ENCODE data around the gene FOXC2. TPM values are rescaled to one million over a fixed set of nuclear protein-coding genes. Genes with fewer than 3 reads are reported as not detected.

The FOXC2 gene
- total and polyA plus RNA-seq, 2 of the 13 experiments (the other 11 are each of a cell fraction or from before 2014, with no cell fraction given): not detected

DNA sequence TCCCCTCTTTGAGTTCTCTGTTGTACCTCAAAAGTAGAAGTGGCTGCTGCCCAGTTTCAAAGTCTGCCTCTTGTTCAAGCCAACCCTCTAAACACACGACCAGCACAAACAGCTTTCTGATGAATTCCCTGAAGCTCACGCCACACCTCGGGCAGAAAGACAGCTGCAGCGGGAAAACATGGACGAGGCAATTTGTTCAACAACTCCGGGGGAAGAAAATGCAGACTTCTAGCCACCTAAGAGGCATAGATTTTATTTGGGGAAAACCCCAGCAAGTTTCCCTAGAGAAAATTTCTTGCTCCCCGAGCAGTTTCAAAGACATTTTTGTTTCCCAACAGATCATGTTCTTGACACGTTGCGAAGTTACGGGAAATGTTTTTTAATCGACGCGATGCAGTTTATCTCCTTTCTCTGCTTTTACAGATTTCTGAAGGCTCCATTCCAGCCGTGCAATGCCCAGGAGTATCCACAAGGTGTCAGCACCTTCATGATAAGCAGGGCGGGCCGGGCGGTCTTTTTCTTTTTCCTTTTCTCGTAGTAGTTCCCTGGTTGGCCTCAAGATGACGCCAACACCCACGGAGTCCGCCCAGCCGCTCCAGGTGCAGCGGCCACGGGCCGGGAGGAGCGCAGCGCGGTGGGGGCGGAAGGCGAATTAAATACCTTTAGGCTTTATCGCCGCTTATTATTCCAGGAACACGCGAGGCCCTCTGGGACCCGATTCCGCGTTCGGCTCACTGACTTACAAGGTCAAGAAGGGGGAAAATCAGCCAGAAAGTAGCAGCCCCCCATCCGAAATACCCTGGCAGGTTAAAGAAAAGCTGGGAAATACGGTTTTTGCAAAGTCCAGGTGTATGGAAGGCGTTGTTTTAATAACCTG lies 2.9 kb upstream of the FOXC2 start (continued):
- TF ChIP-seq, protein P1, sequence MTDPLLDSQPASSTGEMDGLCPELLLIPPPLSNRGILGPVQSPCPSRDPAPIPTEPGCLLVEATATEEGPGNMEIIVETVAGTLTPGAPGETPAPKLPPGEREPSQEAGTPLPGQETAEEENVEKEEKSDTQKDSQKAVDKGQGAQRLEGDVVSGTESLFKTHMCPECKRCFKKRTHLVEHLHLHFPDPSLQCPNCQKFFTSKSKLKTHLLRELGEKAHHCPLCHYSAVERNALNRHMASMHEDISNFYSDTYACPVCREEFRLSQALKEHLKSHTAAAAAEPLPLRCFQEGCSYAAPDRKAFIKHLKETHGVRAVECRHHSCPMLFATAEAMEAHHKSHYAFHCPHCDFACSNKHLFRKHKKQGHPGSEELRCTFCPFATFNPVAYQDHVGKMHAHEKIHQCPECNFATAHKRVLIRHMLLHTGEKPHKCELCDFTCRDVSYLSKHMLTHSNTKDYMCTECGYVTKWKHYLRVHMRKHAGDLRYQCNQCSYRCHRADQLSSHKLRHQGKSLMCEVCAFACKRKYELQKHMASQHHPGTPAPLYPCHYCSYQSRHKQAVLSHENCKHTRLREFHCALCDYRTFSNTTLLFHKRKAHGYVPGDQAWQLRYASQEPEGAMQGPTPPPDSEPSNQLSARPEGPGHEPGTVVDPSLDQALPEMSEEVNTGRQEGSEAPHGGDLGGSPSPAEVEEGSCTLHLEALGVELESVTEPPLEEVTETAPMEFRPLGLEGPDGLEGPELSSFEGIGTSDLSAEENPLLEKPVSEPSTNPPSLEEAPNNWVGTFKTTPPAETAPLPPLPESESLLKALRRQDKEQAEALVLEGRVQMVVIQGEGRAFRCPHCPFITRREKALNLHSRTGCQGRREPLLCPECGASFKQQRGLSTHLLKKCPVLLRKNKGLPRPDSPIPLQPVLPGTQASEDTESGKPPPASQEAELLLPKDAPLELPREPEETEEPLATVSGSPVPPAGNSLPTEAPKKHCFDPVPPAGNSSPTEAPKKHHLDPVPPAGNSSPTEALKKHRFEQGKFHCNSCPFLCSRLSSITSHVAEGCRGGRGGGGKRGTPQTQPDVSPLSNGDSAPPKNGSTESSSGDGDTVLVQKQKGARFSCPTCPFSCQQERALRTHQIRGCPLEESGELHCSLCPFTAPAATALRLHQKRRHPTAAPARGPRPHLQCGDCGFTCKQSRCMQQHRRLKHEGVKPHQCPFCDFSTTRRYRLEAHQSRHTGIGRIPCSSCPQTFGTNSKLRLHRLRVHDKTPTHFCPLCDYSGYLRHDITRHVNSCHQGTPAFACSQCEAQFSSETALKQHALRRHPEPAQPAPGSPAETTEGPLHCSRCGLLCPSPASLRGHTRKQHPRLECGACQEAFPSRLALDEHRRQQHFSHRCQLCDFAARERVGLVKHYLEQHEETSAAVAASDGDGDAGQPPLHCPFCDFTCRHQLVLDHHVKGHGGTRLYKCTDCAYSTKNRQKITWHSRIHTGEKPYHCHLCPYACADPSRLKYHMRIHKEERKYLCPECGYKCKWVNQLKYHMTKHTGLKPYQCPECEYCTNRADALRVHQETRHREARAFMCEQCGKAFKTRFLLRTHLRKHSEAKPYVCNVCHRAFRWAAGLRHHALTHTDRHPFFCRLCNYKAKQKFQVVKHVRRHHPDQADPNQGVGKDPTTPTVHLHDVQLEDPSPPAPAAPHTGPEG (CRISPR knock-in tag; IDR thresholded peaks at IDR 0.05): 0 out of 2 replicates have a peak, but pooled peaks have one; percentile 33
- TF ChIP-seq RFX5 (IDR thresholded peaks at IDR 0.05; ENCODE audit: low read depth, low read length) (no peak), SMARCC2 (IDR thresholded peaks at IDR 0.05) (no peak)

DNA sequence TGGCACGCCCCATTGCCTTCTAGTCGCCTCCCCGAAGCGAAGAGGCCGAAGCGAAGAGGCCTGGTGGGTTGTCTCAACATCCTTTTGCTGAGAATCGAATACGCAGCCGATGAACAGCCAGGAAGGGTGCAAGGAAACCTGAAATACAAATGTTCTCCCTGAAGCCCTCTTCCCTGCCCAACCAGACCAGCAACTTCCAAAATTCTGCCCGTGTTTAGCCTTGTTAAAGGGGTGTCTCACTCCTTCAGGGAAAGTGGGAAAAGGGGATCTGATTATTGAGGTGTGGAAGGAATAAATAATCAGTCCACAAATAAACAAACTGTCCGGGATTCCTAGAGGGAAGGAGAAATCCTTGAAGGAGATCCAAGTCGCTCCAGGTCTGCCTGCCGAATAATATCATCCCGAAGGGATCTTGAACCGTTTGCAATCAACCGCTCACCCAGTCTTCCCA lies 1.4 kb upstream of the FOXC2 start:
- Histone ChIP-seq H3K27me3 (ENCODE audit: control insufficient read depth in 1 of 2, insufficient read depth in 2 of 2, low read length in 2 of 2) (peaks cover 11 to 57% of the 10 kb centered on the region in 2 experiments), H2AFZ (ENCODE audit: low read length) (no peak overlapping the region), H3K36me3 (replicated peaks in 1 of 2; ENCODE audit: control insufficient read depth in 1 of 2, insufficient read depth in 2 of 2, low read length in 2 of 2) (no peaks in the 10 kb centered on the region), H4K20me1 (ENCODE audit: insufficient read depth, low read length) (no peaks in the 10 kb centered on the region), H3K4me3 (replicated peaks in 1 of 3; ENCODE audit: insufficient read depth in 1 of 3, low read depth in 2 of 3, low read length in 3 of 3) (no peak overlapping the region), H3K79me2 (ENCODE audit: insufficient read depth, low read length) (no peaks in the 10 kb centered on the region), H3K9ac (ENCODE audit: insufficient read depth, low read depth, low read length) (no peak overlapping the region), H3K4me2 (ENCODE audit: low read depth, low read length) (no peak overlapping the region), H3K9me3 (ENCODE audit: low read length) (no peaks in the 10 kb centered on the region), H3K4me1 (ENCODE audit: insufficient read depth, low read length) (no peaks in the 10 kb centered on the region), H3K27ac (ENCODE audit: extremely low read length, insufficient read depth, low read length) (no peak overlapping the region)
- in situ Hi-C loops (cut with HindIII; ENCODE audit: extremely low pct_ligation_motif_present, low pct_unique_long_range_greater_than_20kb): loop anchor here (5.0 to 10.0 kb wide), 4 partner anchors 310 to 710 kb away; no protein-coding TSS in a partner anchor
- ATAC-seq (no peak), FAIRE-seq (no peak), DNase-seq (ENCODE audit: low spot score) (no peak)
- TF ChIP-seq KAT7 (CRISPR knock-in tag; IDR thresholded peaks at IDR 0.05; ENCODE audit: borderline replicate concordance) (no peak), ZSCAN9 (CRISPR knock-in tag; IDR thresholded peaks at IDR 0.05; ENCODE audit: borderline replicate concordance) (no peak), ZNF253 (CRISPR knock-in tag; IDR thresholded peaks at IDR 0.05; ENCODE audit: borderline replicate concordance) (no peak), ZNF674 (CRISPR knock-in tag; IDR thresholded peaks at IDR 0.05; ENCODE audit: low read depth) (no peak)
- CTCF ChIA-PET (ENCODE audit: low intra/inter-chr PET ratio, low total read pairs): interaction anchor here (4.2 kb wide), 1 partner anchor 497 kb away, joined by 86 read pairs; no protein-coding TSS in a partner anchor
- POLR2A ChIA-PET: no interaction called here
- no TSS peak for BruUV-seq (replicated peaks)
- WGBS (ENCODE audit: low lambda C conversion rate): 35% methylated on average over 16 of the region's 16 CpGs
- intact Hi-C loops (cut with micrococcal nuclease; ENCODE audit: unreplicated experiment): no loop called here
